G401.6 (cell line): ENCODE data around the gene ZFHX3.
"Not testable (repeated sequence)": the region's sequence is repeated elsewhere in the genome, so short reads cannot be mapped to it uniquely, and the experiment has no call there.

ENCODE experiments used
- FAIRE-seq: peaks from 2 replicates; lab custom pipeline; 2012; peaks lifted over from hg19 to GRCh38; lab: Jason Lieb, UNC

Gene ZFHX3

DNA sequence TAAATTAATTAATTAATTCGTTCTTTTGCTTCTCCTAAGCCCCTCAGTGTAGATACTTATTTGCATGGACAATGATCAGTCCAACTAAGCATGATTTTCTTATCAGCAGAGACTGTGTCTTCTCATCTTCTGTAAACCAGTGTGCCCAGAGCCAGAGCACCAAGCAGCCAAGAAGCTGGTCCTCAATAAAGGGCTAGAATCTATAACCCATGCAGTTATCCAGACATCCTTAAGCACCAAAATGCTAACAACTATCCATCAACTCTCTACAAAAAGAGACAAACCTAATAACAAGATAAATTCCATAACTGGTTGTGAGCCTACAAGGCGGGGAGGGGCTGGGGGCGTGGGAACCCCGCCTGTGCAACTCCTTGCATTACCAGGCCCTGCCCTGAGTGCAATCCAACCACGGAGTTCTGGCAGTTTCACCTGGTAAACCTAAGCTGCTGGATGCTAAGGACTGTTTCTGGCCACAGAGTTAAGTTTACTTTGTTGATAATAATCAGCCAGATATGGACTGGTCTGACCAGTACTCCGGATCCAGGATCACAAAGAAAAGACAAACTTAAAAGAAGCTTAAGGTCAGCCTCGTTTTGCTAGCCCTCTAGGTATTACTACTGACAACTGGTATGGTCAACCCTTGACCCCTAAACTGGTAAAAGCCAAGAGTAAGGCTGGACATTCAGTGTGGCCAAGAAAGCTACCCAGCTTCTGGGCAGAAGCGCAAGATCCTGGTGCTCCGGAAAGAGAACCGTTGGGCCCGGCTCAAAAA is 51.5 kb downstream of the ZFHX3 start:
- no peak for FAIRE-seq

DNA sequence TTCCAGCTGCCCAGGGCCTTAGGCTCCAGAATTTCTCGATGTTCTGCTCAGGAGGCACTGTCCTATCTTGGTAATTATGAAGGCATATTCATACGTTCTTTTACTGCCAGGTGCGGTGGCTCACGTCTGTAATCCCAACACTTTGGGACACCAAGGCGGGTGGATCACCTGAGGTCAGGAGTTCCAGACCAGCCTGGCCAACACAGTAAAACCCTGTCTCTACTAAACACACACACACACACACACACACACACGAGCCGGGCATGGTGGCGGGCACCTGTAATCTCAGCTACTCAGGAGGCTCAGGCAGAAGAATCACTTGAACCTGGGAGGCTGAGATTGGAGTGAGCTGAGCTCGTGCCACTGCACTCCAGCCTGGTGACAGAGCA is 52.1 kb downstream of the ZFHX3 start:
- FAIRE-seq = not testable (repeated sequence)

DNA sequence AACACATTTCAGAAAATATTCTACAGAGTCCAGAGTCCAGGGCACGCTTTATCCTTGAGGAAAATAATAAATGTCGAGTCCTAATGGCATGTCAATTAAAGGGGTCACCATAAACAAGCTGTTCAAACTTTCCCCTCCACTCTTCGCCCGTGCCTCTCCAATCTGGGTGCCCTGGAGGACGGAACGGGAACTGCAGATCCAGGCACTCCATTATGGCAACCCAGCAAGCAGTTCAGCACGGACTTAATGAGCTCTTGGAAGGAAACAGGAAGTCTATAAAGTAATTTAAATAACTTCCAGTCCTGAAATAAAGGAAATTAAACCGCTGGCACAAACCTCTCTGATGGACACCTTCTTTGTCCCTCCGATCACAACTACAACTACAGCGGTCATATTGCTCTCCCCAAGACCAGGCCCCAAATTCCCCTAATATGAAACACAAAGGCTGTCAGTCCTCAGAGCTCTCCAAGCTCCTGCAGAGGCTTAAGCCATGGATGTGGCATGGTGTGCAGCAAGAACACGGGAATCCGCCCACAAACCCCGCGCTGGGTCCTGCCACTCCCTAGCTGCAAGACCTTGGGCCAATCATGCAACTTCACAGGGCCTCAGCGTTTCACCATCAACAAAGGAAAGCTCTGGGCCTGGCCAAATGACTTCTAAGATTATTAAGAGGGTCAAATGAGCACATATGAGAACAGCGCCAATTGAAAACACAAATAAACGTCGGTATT is 52.6 kb downstream of the ZFHX3 start:
- FAIRE-seq = no peak

DNA sequence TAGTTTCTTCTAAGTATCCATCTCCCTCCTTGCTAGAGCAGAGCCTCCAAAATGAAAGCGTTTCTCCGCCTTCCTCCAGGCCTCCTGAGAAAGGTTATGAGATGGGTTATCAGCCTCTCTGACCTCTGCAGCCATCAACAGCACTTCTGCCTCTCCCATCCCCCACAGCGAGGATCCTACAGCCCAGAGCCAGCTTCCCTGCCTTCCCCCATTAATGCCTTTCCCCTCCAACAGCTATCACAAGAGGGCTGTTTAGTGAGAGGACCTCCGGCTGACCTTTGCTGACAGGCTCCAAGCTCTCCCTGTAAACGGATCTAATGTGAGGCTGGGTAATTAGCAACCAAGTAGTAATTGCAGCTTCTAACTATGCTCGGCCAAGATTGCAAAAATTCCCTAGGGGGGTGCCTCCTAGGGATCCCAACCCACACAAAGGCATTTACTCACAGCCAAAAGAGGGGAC is 55.8 kb downstream of the ZFHX3 start:
- FAIRE-seq = no peak

DNA sequence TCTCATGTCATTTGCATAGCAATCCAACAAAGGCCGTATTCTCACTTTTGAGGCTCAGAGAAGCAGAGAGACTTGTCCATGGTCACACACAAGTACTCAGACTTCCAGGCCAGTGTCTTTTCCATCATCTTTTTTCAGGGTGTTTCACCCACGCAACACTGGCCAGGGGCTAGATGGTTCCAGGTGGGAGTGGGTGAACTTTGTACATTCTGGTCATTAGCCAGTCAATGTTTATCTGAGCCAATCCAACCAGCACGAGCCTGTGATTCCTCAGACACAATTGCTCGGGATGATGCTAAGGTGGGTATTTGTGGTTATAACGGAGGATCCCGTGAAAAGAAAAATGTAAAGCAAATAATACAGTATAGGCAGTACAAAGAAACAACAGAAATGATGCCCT is 56.3 kb downstream of the ZFHX3 start:
- no peak for FAIRE-seq

DNA sequence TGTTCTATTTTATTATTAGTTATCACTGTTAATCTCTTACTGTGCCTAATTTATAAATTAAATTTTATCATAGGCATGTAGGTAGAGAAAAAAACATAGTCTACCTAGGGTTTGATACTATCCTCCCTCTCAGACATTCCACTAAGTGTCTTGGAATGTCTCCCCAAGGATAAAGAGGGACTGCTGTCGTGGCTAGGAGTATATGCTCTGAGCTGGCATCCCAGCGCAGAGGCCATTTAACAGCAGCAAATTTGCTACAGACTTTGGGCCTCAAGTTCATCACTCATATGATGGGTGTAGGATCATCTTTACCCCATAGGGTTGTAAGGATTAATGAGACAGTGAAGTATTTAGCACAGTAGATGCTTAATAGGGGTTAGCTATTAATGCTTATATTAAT is 56.7 kb downstream of the ZFHX3 start:
- no peak for FAIRE-seq

DNA sequence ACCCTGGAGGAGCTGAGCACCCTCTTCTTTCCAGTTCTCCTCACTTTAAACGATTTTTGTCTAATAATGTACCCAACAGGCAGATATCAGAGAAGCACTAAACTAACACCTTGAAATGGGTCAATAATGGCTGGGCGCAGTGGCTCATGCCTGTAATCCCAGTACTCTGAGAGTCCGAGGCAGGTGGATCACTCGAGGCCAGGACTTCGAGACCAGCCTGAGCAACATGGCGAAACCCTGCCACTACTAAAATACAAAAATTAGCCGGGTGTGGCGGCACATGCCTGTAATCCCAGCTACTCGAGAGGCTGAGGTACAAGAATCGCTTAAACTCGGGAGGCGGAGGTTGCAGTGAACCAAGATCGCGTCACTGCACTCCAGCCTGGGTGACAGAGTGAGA is 57.4 kb downstream of the ZFHX3 start:
- no peak for FAIRE-seq

DNA sequence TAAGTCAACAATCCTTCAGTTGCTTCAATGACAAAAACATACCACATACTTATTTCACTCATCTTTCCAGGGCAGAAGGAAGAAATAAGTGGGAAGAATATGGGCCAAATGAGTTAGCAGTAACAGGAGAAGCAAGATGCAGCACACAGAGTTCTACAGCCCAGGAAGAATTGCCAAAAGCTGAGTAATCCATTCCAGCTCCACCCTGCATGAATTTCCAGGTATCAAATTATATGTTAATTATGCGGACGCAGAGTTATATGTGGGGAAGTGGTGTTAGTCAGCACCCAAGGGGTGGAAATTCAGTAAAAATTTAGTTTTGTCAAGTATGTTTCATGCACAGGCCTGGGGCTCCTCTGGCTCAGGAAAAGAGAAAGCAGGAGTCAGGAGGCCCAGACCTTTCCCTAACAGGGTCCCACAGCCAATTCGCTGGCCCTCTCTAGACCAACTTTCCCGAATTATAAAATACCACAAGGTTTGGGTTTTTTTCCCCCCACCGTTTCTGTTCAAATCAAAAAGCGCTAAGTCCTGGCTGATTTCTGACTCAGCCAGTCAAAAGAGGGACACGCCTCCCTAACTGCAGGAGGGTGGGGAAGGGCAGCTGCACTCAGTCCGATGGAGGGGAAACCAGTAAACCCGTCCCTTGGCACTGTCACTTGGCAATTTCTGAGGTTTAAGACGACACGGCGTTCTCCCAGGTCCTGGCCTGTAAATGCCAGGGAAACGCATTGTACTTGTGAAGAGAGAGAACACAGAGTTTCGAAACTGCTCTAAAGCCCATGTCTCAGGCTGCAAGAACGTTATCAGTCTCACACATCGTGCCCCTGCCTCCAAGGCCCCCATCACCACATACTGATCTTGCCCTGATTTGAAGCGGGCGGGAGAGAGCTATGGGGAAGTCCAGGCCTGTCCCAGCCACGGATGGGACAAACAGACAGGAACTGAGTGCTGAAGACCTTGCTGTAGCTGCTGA is 58.1 kb downstream of the ZFHX3 start:
- no peak for FAIRE-seq

DNA sequence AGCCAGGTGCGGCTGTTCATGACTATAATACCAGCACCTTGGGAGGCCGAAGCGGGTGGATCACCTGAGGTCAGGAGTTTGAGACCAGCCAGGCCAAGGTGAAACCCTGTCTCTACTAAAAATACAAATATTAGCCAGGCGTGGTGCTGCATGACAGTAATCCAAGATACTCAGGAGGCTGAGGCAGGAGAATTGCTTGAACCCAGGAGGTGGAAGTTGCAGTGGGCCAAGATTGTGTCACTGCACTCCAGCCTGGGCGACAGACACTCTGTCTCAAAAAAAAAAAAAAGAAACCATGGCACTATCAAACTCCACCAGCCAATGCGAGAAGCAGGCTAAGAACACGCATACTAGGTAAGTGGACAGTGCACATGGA is 58.7 kb downstream of the ZFHX3 start:
- FAIRE-seq = not testable (repeated sequence)

DNA sequence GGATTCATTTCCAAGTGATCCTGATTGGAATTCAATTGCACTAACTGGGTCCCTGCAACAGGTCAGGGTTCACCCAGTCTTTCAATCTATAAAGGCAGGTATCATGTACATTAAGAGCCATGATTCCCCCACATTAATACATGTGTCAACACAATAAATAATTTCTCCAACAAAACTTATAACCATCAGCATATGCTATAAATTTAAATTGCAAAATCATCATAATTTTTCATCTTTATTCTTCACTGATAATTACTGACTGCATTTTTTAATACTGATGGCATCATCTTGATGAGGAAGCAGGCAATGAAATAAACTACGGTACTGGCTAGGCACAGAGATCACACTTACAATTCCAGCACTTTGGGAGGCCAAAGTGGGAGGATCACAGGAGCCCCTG is 59.4 kb downstream of the ZFHX3 start:
- no peak for FAIRE-seq

DNA sequence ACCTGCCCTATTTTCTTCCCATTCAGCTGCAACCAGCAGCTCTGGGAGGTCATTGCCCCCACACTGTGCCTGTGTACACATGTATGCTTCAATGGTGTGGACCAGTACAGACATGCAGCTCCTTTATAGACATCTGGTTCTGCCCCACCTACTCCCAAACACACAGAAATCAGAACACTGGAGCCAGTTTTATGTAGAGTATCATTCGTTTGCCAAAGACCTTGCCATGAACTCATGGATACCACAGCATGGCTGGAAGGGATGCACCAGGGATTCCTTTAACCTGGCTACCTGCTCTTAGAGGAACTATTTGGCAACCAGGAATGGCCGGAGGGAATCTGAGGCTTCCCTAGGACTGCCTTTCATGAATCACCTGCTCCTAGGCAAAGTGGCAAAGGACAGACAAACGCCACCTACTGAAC is 60.4 kb downstream of the ZFHX3 start:
- FAIRE-seq = no peak

DNA sequence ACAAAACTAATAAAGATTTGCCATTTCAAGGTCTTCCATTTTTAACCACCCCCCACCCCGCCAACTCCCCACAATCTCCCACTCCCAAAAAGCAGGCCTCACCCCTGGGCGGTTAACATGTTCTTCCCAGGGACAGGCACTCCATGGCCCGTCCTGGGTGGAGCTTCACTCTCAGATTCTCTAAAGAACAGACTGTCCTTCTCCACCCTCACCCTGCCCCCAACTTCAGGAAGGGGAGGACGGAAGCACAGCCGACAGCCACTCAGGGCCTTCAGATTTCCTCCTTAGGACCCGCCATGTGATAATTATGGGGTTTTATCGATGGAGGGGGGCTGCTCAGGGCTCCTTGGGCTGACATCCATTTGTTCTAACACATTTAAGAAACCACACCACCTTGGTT is 61.9 kb downstream of the ZFHX3 start:
- no peak for FAIRE-seq

DNA sequence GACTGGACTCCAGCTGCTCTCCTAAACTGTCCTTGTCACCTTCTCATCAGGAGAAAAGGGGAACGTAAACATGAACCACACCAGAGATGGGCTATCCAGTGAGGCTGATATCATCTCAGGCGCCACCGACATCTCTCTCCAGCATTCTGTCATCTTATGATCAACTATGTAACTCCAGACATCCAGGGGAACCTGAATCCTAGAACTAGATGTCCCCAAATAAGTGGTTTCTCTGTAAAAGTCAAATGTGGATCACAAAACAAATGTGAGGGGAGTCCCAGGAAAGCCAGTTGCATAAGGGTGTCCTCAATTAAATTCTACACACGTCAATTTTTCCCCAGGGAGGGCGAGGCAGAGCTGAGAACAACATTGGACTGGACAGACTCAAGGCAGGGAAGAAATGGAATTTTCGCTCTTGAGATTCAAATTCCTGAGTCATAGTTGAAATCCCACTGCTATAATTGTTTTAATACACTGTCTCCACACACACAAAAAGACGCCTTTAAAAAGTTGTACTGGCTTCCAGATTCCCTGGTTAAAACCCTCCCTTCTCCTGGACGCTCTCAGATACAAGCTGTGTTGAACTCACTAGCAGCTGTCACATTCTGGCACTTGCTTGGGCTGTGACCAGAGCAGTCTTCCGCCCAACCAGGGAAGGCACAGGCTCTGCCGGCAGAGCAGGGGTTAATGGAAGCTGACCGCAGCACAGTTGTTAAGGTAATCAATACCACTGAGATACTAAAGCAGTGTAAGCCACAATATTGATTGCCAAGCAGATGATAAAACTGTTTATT is 62.6 kb downstream of the ZFHX3 start:
- FAIRE-seq = no peak

DNA sequence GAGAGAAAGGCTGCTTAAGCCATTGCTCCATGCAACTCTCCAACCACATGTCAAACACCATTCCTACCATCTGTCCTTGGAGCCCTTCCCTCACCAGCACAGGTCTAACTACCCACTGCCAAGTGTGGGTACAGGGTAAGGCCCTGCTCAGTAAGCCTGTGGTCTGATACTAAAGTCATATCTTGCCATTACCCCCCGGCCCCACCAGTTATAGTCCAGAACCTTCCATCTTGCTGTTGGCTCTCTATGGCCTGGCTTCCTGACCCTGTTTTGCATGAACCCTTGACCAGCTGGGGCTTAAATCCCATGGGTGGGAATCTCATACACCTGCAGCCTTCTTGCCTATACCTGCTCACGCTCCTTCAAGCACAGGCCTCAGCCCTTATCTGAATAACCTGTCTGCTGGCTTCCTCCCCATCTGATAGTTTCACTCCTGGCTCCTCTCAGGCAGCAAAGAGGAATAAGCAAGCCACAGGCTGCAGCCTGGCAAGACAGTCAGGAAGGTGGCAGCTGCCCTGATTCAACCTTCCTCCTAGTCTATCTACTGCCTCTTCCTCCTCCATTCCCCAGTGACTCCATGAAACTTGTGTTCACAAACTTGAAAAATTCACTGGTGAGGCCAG is 64.1 kb downstream of the ZFHX3 start:
- no peak for FAIRE-seq

DNA sequence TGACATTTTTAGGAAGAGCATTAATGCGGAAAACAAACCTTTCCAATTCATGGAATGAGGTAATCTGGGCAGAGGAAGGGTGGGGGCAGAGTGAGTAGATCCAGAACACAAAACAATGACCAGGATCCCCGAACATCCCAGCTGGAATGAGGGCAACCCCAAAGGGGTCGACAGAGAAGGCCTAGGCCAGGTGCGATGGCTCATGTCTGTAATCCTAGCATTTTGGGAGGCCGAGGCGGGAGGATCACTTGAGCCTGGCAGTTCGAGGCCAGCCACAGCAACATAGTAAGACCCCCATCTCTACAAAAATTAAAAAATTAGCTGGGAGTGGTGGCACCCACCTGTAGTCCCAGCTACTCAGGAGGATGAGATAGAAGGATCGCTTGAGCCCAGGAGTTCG is 64.7 kb downstream of the ZFHX3 start:
- FAIRE-seq = no peak

DNA sequence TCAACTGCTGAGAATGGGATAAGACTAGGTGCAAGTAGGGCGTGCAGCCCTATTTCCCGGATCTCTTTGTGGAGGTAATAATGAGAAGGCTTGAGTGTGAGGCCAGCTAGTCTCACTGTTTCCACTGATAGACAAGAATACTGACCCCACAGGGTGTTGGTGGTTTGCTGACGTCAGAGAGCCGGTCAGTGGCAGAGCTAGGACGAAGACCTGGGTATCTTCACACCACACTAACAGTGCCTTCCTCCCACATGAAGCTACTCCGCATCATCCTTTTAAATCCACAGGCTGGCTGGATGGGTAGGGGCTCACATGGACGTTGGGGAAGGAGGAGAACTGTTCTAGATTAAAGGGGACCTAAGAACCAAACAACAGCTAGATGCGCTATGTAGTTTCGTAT is 68.0 kb downstream of the ZFHX3 start:
- no peak for FAIRE-seq

DNA sequence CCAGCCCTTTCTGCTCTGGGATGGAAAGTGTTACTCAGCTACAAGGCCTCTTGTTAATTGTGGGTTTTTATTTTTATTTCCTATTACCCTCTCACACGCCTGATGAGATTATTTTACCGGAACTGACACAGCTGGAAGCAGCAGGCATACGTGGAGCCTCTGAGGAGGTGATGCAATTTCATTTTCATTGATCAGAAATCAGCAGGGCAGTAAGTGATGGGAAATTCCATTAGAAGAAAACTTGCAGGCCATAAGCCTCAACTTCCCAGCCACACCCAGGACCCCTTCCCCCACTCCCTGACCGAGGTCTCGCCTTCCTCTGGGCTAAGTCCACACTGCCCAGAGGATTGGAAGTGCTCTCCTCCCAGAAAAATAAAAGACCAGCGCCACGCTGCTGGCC is 69.7 kb downstream of the ZFHX3 start:
- no peak for FAIRE-seq

DNA sequence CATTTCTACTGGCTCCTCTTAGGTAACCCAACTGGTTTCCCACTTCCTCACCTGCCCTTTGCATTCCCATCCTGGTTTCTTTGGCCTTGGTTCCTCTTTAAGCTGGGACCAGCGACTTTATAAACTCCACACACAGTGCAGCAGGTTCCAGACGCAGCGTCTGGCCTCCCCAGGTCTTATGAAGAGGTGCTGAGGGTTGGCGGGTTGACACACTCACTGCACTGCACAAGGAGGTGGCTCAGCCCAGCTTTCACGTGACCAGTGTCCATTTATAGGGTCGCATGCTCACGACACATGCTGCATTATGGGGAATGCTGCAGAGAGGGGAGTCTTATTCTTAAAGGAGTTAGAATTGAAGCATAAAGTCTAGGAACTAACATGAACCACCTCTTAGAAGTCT is 70.8 kb downstream of the ZFHX3 start:
- FAIRE-seq = no peak

DNA sequence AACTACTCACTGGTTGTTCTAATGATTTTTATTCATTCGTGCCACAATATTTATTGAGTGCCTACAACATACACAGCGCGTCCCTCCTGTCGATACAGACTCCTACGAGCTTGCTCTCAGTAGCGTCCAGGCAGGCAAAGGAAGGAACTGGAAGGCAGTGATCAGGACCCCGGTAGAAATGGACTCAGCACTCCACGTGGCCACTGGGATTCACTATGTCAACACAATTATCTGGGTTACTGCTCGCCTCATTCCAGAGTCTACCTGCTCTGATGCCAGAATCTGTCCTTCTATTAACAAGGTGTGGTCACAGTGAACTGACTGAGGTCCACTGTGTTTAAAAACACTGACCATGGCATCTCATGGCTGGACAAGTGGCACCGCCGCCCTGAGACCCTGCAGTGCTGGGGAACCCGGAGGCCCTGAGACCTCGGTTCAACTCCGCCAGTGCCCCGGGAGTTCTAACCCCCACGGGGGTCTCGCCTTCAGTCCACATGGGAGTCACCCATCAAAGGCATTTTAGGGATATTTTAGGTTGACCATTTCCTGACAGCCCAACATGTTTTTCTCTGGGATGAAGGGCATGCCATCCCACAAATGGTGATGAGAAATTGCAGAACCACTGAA is 71.4 kb downstream of the ZFHX3 start:
- FAIRE-seq = no peak

DNA sequence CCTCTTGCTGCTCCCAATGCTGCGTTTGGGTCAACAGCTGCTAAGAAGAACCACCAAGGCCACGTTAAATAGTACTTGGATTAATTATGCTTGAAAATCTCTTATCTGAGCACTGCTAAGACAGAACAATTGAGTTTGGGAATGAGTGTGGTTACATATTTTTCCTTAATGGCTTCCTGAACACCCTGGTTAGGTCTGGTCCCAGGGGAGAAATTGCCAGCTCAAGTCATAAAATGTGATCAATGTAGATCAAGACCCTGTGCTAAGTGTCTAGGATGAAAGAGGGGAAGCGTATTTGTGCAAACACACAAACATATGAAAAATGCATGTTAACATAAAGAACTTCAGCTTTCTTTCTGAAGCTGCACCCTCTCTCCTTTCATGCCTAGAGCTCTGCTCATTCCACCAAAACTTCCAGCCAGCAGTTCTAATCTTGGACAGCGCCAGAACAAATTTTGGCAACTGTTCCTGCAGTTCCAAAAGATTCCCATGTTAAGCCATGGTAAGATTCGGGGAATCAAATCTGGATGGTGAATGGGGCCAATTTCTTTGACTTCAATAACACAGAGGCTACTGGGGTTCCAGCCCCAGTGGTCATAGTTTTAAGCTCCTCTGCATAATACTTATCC is 72.0 kb downstream of the ZFHX3 start:
- FAIRE-seq = no peak
